Dendritic cell treated with granulocyte-macrophage colony-stimulating factor and Interleukin-4, amounts not matched to agents 40 ng/mL and 50 ng/mL, for 4 days (primary cell): ENCODE measurements around the gene CASR.
"Not testable (repeated sequence)": the region's sequence is repeated elsewhere in the genome, so short reads cannot be mapped to it uniquely, and the experiment has no call there.

ENCODE experiments used
- H3K27ac Mint-ChIP-seq: one replicate; pipeline ENCODE4 v1.8.0; 2022; ENCODE audit warnings: mild to moderate bottlenecking, mixed read lengths
- H3K27me3 Mint-ChIP-seq: one replicate; pipeline ENCODE4 v1.8.0; 2022; ENCODE audit warnings: mild to moderate bottlenecking, mixed read lengths
- H3K36me3 Mint-ChIP-seq: one replicate; pipeline ENCODE4 v1.8.0; 2022; ENCODE audit warnings: low read depth, mixed read lengths
- H3K4me1 Mint-ChIP-seq: one replicate; pipeline ENCODE4 v1.8.0; 2022; ENCODE audit warnings: low read depth, mixed read lengths
- H3K4me3 Mint-ChIP-seq: one replicate; pipeline ENCODE4 v1.8.0; 2022; ENCODE audit warnings: mild to moderate bottlenecking, moderate library complexity, mixed read lengths
- H3K9me3 Mint-ChIP-seq: one replicate; pipeline ENCODE4 v1.8.0; 2022; ENCODE audit warnings: mixed read lengths
- intact Hi-C: fragments of 100-400 bp; cut with micrococcal nuclease; formaldehyde crosslinking; loops from one replicate; pipeline ENCODE4 v1.15.0; 2022

Gene CASR

DNA sequence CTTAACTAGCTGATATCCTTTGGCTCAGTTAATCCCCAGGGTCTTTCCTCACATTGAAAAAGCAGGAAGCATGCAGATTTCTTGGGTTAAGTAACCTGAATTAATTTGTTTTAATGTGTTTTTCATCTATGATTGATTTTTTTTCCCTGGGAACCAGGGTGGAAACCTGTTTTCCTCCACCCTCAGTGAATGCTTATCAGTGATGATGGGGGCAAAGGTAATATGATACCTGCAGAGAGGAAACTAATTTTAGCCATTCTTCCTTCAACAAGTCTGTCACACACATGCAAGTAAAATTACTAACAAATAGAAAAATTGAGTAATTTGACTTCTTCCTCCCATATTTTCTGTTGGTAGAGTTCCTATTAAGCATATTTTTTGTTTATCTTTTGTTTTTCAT is 5.9 kb downstream of the CASR start:
- intact Hi-C loops: no loop called here
- no peaks in the 10 kb centered on the region for H3K9me3 Mint-ChIP-seq

DNA sequence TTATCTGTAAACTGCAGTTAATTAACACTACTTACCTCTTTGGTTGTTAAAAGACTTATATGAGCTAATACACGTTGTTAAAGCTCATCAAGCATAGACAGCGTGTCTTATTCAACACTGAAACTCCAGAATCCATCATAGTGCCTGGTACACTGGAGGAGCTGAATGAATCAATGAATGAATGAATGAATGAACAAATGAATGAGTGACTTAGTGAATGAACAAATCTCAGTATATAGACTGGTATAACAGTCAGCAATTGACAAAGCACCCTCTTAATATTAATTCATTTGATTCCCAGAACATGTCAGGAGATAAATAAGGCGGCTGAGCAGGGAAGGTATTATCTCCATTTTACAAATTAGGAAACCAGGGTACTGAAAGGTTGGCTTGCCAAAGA is 7.1 kb downstream of the CASR start:
- Mint-ChIP-seq H3K9me3 (peaks cover 8% of the 10 kb centered on the region), H3K36me3 (no peaks in the 10 kb centered on the region), H3K4me3 (no peak overlapping the region), H3K4me1 (peaks cover 20% of the 10 kb centered on the region), H3K27me3 (peaks cover 19% of the 10 kb centered on the region), H3K27ac (no peak overlapping the region)
- intact Hi-C loops: no loop called here

More for the DNA sequence above, 5.9 kb downstream of the CASR start:
- no peaks in the 10 kb centered on the region for H3K36me3 Mint-ChIP-seq
- no peak overlapping the region for H3K4me3 Mint-ChIP-seq
- H3K27me3 Mint-ChIP-seq: peaks cover 31% of the 10 kb centered on the region
- H3K4me1 Mint-ChIP-seq: peaks cover 21% of the 10 kb centered on the region
- H3K27ac Mint-ChIP-seq: no peak overlapping the region

- Mint-ChIP-seq H3K36me3 (no peaks in the 10 kb centered on the region), H3K9me3 (peaks cover 8% of the 10 kb centered on the region), H3K27me3 (no peaks in the 10 kb centered on the region), H3K4me1 (peaks cover 13% of the 10 kb centered on the region), H3K4me3 (no peak overlapping the region), H3K27ac (no peak overlapping the region)
- intact Hi-C loops: no loop called here
Measured at GRCh38 chr3:122198966-122199365, 15.5 kb downstream of the CASR start.

DNA sequence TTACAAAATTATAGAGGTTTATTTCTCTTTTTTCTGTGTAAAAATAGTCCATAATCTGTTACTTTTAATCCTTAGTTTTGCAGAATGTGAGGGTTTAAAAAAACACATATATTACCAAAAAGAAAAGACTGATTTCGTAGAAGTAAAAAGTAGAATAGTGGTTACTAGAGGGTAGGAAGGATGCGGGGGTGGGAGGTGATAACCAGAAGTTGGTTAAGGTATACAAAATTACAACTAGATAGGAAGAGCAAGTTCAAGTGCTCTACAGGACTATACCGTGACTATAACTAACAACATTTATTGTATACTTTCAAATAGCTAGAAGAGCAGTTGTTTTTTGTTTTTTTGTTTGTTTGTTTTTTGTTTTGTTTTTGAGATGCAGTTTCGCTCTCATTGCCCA is 16.1 kb downstream of the CASR start:
- Mint-ChIP-seq H3K27ac (no peak overlapping the region), H3K4me1 (peaks cover 7% of the 10 kb centered on the region), H3K9me3 (peaks cover 8% of the 10 kb centered on the region), H3K27me3 (no peaks in the 10 kb centered on the region), H3K4me3 (no peak overlapping the region), H3K36me3 (no peaks in the 10 kb centered on the region)
- intact Hi-C loops: no loop called here

DNA sequence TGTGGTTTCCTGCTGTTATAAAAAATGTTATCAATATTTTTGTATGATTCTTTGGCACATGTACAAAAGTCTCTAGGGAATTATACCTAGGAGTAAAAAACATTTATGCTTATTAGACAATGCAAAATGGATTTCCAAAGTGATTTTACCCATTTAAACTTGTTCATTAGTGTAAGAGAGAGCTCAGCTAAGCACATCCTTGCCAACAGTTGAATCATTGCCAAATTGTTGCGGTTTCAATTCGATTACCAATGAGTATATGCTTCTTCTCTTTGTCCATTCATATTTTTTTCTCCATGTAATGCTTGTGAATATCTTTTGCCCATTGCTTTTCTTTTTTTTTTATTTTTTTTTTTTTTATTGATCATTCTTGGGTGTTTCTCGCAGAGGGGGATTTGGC is 17.2 kb downstream of the CASR start:
- Mint-ChIP-seq H3K27ac (no peak overlapping the region), H3K4me3 (no peak overlapping the region), H3K27me3 (no peaks in the 10 kb centered on the region), H3K9me3 (no peaks in the 10 kb centered on the region), H3K36me3 (no peaks in the 10 kb centered on the region), H3K4me1 (peaks cover 5% of the 10 kb centered on the region)
- intact Hi-C loops: no loop called here

DNA sequence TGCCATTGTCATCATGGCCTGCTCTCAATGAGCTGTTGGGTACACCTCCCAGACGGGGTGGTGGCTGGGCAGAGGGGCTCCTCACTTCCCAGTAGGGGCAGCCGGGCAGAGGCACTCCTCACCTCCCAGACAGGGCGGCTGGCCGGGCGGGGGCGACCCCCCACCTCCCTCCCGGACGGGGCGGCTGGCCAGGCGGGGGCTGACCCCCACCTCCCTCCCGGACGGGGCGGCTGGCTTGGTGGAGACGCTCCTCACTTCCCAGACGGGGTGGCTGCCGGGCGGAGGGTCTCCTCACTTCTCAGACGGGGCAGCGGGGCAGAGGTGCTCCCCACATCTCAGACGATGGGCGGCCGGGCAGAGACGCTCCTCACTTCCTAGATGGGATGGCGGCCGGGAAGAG is 18.0 kb downstream of the CASR start:
- H3K36me3 Mint-ChIP-seq, H3K9me3 Mint-ChIP-seq, H3K4me1 Mint-ChIP-seq, H3K27ac Mint-ChIP-seq, intact Hi-C loops, H3K27me3 Mint-ChIP-seq, H3K4me3 Mint-ChIP-seq: not testable (repeated sequence)

GRCh38 chr3:122208579-122208978 is 25.1 kb downstream of the CASR start:
- no peak overlapping the region for H3K27ac Mint-ChIP-seq
- H3K36me3 Mint-ChIP-seq: no peaks in the 10 kb centered on the region
- intact Hi-C loops: no loop called here
- no peaks in the 10 kb centered on the region for H3K9me3 Mint-ChIP-seq
- peaks cover 17% of the 10 kb centered on the region for H3K4me1 Mint-ChIP-seq
- H3K27me3 Mint-ChIP-seq: no peaks in the 10 kb centered on the region
- H3K4me3 Mint-ChIP-seq: no peak overlapping the region

GRCh38 chr3:122213650-122214049 is 30.2 kb downstream of the CASR start:
- peaks cover 5% of the 10 kb centered on the region for H3K4me1 Mint-ChIP-seq
- H3K36me3 Mint-ChIP-seq: no peaks in the 10 kb centered on the region
- H3K27me3 Mint-ChIP-seq: no peaks in the 10 kb centered on the region
- intact Hi-C loops: no loop called here
- H3K4me3 Mint-ChIP-seq: no peak overlapping the region
- H3K9me3 Mint-ChIP-seq: no peaks in the 10 kb centered on the region
- H3K27ac Mint-ChIP-seq: no peak overlapping the region

DNA sequence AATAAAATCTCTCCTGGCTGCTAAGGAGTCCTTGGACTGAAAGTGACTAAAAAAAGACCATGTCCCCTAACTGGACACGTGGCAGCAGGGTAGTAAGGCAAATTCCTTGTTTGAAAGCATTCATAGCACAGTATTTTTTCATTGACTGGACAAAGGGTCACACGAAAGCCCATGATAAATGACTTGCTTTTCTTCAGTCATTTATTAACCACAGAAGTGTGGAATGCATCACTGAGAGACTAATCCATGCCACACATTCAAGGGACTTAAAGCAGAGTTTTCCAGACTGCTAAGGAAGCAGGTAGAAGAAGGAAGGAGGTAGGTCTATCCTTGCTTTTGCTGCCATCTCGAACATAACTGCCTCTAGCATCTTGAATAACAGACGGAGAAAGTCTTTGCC is 31.2 kb downstream of the CASR start:
- Mint-ChIP-seq H3K9me3 (no peaks in the 10 kb centered on the region), H3K27me3 (no peaks in the 10 kb centered on the region), H3K4me3 (no peak overlapping the region), H3K36me3 (no peaks in the 10 kb centered on the region), H3K4me1 (peaks cover 5% of the 10 kb centered on the region), H3K27ac (no peak overlapping the region)
- intact Hi-C loops: no loop called here

- intact Hi-C loops: no loop called here
- no peak overlapping the region for H3K27ac Mint-ChIP-seq
Measured at GRCh38 chr3:122215592-122216298, 32.3 kb downstream of the CASR start.

GRCh38 chr3:122217901-122218300 is 34.4 kb downstream of the CASR start:
- intact Hi-C loops: no loop called here
- H3K9me3 Mint-ChIP-seq: peaks cover 4% of the 10 kb centered on the region
- H3K36me3 Mint-ChIP-seq: no peaks in the 10 kb centered on the region
- H3K27me3 Mint-ChIP-seq: no peaks in the 10 kb centered on the region
- peaks cover 5% of the 10 kb centered on the region for H3K4me1 Mint-ChIP-seq
- no peak overlapping the region for H3K27ac Mint-ChIP-seq
- H3K4me3 Mint-ChIP-seq: no peak overlapping the region

More at GRCh38 chr3:122215592-122216298, 32.3 kb downstream of the CASR start:
- Mint-ChIP-seq H3K27me3 (no peaks in the 10 kb centered on the region), H3K4me3 (no peak overlapping the region), H3K36me3 (no peaks in the 10 kb centered on the region), H3K9me3 (no peaks in the 10 kb centered on the region), H3K4me1 (peaks cover 5% of the 10 kb centered on the region)

GRCh38 chr3:122219242-122219872 is 35.9 kb downstream of the CASR start:
- Mint-ChIP-seq H3K4me3 (no peak overlapping the region), H3K4me1 (no peaks in the 10 kb centered on the region), H3K27me3 (no peaks in the 10 kb centered on the region), H3K27ac (no peak overlapping the region), H3K9me3 (peaks cover 18% of the 10 kb centered on the region), H3K36me3 (no peaks in the 10 kb centered on the region)
- intact Hi-C loops: no loop called here

DNA sequence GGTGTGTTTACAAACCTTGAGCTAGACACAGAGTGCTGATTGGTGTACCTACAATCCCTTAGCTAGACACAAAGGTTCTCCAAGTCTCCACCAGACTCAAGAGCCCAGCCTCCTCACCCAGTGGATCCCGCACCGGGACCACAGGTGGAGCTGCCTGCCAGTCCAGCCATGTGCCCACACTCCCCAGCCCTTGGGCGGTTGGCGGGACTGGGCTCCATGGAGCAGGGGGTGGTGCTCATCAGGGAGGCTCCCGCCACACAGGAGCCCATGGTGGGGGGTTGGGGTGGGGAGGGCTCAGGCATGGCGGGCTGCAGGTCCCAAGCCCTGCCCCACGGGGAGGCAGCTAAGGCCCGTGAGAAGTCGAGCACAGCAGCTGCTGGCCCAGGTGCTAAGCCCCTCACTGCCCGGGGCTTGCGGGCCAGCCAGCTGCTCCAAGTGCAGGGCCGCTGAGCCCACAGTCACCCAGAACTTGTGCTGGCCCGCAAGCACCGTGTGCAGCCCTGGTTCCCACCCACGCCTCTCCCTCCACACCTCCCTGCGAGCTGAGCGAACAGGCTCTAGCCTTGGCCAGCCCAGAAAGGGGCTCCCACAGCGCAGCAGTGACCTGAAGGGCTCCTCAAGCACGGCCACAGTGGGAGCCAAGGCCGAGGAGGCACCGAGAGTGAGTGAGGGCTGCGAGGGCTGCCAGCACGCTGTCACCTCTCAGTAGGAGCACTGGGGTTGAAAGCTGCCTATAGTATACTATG is 43.7 kb downstream of the CASR start:
- Mint-ChIP-seq H3K4me1 (peaks cover 13% of the 10 kb centered on the region), H3K4me3 (no peak overlapping the region), H3K27ac (no peak overlapping the region), H3K9me3 (peaks cover 26% of the 10 kb centered on the region), H3K27me3 (no peaks in the 10 kb centered on the region), H3K36me3 (no peaks in the 10 kb centered on the region)
- intact Hi-C loops: no loop called here

- Mint-ChIP-seq H3K4me1 (peaks cover 42% of the 10 kb centered on the region), H3K9me3 (peaks cover 8% of the 10 kb centered on the region), H3K4me3 (no peak overlapping the region), H3K27ac (no peak overlapping the region), H3K36me3 (no peaks in the 10 kb centered on the region), H3K27me3 (no peaks in the 10 kb centered on the region)
- intact Hi-C loops: no loop called here
Measured at GRCh38 chr3:122230174-122230573, 46.7 kb downstream of the CASR start.
